ENCODE measurements around the gene BIN1.

DNA sequence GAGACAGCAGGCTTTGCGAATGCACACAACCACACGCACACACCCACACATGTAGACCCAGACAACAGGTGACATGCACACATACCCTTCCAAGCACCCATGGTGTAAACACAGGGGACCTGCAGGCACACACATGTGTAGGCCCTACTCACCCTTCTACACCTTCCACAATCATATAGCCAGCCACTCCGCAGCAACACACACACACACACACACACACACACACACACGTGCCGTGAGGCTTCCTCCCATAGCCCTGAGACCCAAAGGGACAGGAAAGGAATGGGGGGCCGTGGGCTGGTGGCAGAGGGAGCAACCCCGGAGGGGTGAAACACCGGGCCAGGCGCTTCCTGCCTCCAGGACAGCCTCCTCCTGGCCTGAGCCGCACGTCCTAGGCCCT is 37.4 kb downstream of the BIN1 start:
- TF ChIP-seq POLR2AphosphoS5 (IDR thresholded peaks at IDR 0.05) (no peak), CTCF (IDR thresholded peaks at IDR 0.05) (no peak), POLR2A (IDR thresholded peaks at IDR 0.05) (no peak), EP300 (IDR thresholded peaks at IDR 0.05; ENCODE audit: low read depth) (no peak)

Data from transverse colon (tissue), 4 donors.